Measurements from ENCODE around the gene GRIP1.
"Not testable (repeated sequence)": the region's sequence is repeated elsewhere in the genome, so short reads cannot be mapped to it uniquely, and the experiment has no call there.

The GRIP1 gene

DNA sequence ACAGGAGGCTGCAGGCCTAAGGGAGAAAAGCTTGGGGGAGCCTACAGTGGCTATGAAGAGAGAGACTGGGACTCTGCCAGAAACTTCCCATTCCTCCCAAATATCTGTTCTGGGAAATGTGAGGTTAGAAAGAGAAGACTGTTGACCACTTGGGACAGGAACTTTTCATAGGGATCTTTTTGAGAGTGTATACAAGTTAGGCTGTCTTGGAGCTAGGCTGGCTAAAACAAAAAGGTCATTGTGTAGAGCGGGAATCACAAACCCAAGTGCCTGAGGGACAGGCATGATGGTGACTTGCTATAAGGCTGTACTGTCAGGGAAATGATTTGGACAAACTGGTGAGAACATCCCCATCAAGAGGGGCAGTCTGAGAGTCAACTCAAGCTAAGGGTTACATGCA, 175.1 kb downstream of the GRIP1 start:
- DNase-seq, result no peak

DNA sequence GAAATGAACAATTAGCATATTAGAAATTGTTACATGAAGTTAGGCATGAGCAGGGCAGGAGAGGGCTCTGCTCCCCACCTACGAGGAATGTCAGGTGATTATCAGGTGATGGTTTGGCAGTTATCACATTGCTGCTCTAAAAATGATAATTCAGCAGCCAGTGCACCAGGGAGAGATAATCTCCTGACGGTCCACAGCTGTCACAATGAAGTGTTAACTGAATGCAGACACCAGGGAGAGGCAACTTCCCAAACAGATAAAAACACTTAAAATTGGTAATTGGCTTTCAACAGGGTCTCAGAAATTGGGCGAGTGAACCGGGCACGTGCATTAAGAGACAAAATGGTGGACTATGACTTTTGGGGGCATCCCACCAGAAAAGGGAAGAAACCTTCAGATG, 176.0 kb downstream of the GRIP1 start:
- no peak for DNase-seq

DNA sequence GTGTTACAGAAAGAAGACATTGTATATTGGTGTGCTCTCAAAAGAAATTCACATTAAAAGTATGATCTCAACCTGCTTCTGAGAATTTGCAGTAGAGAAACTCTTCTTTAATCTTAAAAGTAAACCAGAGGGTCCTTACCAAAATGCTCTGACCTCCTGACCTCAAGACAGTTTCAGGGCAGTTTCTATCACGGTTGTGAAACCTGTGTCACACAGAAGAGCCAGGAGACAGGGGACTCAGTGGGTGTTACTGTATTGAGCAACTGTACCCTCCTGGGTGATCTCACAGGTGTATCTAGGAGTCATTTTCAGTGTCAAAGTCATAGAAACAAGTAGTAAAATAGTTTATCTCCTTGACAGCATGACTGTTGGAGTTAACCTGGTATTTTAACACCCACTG, 178.0 kb downstream of the GRIP1 start:
- DNase-seq, result no peak

GRCh38 chr12:66500091-66500490, 178.8 kb downstream of the GRIP1 start:
- DNase-seq, result no peak

- no peak for DNase-seq
These were observed 179.9 kb downstream of the GRIP1 start for GRCh38 chr12:66499000-66499399.

- not testable (repeated sequence) for DNase-seq
These were observed 180.8 kb downstream of the GRIP1 start for GRCh38 chr12:66498059-66498458.

- no peak for DNase-seq
These were observed 181.6 kb downstream of the GRIP1 start for GRCh38 chr12:66497008-66497897.

DNA sequence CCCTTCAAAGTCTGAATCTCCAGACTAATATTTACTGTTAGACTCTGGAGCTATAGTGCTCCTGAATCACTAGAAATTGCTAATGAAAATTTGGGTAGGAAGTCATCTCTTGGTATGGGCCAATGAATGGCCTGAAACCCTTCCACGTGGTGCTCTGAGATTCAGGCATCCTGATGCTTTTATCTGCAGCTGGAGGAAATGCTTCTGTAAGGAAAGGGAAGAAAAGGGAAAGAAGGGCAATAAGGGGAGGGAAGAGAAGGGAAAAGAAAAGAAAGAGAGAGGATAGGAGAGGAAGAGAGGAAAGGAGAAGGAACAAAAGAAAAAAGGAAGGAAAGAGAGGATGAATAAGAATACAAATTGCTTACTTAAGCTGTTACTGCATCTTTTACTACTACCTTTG, 182.3 kb downstream of the GRIP1 start:
- no peak for DNase-seq

DNA sequence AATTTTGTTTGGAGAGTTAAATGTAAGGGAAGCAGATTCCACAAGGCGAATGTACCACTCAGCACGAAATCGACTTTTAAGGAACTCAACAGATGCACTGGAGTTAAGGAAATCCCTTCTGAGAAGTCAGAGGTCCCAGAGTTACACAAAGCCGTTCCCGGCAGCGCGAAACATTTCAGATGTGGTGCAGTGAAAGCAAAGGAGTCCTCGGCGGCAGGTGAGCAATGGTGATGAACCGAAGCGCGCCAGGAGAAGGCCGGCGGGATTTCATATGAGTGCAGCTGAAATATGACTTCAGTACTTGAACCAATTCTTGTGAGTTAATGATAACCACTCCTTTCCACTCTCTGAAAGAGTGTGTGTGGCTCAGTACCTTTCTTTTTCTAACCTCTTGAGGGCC, 183.2 kb downstream of the GRIP1 start:
- no peak for DNase-seq

DNA sequence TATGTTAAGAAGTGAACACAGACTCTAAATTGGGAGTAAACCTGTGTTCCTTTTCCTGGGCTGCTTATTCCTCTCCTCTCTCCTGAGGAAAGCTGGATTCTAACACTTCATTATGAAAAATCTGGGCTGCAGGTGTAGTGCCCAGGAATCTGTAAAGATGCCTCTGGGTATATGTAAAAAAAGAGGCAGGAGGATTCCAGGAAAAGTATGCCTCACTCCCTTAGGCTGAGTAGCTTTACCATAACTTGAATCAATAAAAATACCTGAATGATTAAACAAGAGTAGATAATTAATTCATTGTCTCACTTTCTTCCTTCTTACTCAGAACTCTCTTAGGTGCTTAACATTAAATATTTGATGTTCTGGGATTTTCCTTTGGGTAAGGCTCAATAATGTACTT, 185.1 kb downstream of the GRIP1 start:
- no peak for DNase-seq

- DNase-seq, result no peak
These were observed 187.0 kb downstream of the GRIP1 start for GRCh38 chr12:66491853-66492252.

- no peak for DNase-seq
These were observed 196.3 kb downstream of the GRIP1 start for GRCh38 chr12:66482351-66483203.

DNA sequence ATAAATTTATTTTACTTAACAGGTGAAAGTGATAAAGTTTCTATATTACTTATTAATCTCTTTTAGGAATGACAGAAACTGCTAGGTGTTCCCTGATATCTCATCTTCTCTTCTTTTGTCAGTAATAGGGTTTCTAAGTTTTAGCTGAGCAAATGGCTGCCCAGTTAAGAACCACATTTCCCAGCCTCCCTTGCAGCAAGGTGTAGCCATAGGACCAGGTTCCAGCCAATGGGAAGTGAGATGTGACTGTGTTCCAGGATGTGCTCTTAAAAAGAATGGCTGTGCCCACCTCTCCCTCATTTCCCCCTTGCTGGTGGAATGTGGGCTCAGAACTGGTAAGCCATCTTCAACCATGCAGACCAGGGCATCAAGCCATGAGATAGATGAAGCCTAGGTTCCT, 210.9 kb downstream of the GRIP1 start:
- DNase-seq, result no peak

DNA sequence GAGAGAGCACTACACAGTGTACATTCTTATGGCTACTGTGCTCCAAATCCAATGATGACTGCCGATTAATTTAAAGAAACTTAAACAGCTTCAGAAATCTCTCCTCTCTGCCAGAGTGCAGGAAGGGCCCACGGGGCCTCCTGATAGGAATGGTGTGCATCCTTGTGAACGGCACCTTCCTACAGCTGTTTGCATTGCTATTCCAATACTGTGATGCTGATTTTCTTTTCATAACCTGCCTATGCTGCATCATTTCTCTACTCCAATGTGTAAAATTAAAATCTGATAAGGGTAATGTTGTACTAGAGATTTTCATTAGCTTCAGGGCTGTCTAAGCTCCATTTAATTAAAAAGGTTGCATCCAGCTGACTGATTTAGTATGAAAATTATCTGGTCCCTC, 217.5 kb downstream of the GRIP1 start:
- DNase-seq, result no peak

DNA sequence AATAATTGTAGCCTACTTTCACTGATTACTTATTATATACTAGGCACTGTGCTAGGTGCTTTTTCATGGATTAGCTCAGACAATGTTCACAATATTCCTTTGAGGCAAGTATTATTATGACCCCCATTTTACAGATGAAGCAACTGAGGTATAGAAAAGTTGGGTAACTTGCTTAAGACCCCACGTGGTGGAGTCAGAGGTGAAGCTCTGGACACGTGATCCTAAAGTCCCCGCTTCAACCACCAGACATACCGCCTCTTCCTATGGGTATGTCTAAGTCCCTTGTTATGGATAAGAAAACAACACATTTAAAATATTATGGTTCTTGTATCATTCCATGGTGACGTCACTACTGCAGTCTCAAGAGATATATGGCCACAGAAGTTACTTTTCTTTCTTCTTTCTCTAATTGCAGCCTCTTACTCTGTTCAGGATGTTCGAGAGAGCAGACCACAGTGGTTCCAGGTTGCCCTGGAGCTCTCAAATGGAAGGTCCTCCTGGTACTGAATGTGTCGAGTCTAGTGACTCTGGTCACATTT, 218.9 kb downstream of the GRIP1 start:
- no peak for DNase-seq

- DNase-seq, result no peak
These were observed 222.3 kb downstream of the GRIP1 start for GRCh38 chr12:66456612-66457011.

DNA sequence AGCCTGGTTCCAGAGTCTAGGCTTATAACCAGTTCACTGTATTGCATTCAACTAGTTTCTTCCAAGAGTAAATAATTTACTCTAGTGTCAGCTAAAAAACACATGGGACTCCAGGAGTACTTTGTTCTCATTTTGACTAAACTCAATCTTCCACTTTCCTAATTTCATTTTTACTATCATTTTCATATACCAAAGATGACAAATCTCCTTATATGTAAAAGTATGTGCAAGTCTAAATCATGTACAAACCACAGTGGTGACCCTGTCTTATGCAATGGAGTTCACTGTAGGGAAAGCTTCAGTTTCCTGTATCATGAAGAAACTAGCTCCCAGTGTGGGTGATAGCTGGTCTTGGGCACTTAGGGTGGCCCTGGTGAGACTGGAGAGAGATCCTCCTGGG, 225.0 kb downstream of the GRIP1 start:
- no peak for DNase-seq

DNA sequence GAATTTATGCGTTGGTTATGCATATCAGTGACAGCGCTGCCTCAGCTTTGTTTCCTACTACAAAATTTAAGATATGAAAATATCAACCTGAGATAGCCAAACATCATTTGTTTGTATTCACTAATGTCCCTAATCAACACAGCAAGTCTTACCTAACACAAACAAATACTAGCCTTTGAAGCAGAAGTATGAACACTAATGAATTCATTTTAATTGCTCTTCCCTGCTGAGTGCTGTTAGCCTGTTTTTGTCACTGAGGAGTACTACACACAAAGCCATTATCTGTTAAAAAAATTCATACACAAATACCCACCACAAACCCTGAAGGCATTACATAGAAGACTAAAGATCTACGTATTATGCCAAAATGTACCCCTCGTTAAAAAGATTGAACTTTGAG, 225.8 kb downstream of the GRIP1 start:
- DNase-seq, result peak; percentile 53

GRCh38 chr12:66449531-66449930, 229.3 kb downstream of the GRIP1 start:
- DNase-seq, result no peak

DNA sequence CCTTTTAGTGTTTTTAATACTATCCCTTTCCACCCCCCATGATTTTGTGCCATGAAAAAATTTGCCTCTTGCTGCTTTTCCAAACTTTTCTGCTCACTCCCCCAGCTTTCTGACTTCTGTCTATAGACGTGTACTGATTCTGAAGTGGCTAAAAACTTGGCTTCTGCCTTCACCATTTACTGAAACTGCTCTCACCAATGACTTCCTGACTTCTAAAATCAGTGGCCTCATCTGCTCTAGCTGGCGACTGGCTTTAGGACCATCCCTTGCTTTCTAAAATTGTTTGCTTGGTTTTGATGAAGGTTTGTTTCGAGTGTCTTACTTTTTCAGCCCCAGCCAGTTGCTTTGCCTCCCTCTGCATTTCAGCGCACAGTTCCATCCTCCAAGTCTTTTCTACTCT, 231.2 kb downstream of the GRIP1 start:
- DNase-seq, result no peak

DNA sequence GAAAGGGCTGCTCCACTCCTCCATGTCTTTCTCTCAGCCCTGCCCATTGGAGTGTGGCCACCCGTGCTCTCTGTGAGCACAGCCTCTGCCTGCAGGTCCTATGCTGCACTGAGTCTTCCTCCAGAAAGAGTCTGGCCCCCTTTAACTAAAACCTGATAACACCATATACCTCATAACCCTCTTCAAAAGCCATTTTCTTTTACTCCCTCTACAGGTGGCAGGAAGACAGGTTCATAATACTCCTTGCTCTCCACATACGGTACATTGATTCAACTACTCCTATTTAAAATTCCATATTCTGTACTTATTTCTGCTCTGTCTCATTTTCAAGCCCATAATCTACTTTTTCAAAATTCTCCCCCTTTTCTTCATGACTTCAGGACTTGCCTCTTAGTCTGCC, 232.6 kb downstream of the GRIP1 start:
- no peak for DNase-seq

GRCh38 chr12:66441905-66442559, 236.8 kb downstream of the GRIP1 start:
- DNase-seq, result no peak

DNA sequence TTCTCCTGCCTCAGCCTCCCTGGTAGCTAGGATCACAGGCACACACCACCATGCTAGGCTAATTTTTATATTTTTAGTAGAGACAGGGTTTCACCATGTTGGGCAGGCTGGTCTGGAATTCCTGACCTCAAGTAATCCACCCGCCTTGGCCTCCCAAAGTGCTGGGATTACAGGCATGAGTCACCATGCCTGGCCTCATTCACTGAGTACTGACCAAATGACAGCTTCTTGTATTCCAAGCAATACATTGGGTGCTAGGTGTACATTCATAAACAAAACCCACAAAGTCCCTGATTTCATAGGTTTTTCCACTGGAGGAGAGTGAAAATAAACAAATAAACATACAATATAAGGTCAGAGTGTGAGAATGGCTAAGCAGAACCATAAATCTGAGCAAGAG, 240.3 kb downstream of the GRIP1 start:
- no peak for DNase-seq
